Measurements from ENCODE around the gene SUMO2. TPM values are rescaled to one million over a fixed set of nuclear protein-coding genes. Genes with fewer than 3 reads are reported as not detected.

SUMO2 gene
- total and polyA plus RNA-seq, 2 of the 13 experiments (the other 11 are each of a cell fraction or from before 2014, with no cell fraction given) = 337 to 553 TPM

DNA sequence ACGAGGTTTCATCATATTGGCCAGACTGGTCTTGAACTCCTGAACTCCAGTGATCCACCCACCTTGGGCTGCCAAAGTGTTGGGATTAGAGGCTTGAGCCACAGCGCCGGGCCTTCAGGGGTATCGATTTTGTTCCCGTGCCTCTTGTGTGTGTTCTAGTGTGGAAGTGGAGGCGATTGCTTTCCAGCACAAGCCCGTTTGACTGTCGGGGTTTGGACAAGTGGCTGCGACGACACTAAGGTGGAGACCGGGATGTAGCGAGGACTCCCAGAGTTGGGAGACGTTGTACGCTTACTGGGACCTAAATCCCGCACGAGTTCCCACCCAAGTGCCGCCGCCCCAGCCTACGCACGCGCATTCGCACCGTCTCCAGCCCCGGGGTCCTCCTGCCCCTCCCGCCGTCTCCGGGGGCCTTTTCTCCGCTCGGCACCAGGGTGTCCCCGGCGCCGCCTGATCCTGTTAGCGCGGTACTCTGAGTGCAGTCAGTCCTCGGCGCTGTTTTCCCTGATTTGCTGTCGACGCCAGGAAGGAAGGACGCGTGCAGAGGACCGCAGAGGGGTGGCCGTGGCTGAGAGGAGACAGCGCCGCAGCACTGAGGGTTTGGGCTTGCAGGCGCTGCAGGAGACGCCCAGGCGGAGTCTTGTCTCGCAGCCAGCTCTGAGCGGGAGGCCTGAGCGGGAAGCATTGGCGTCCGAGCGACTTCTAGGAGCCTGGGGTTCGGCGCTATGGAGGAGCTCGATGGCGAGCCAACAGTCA is 22.5 kb upstream of the SUMO2 start, which contains the start of gene NUP85 (continued):
- TF ChIP-seq, protein P1, sequence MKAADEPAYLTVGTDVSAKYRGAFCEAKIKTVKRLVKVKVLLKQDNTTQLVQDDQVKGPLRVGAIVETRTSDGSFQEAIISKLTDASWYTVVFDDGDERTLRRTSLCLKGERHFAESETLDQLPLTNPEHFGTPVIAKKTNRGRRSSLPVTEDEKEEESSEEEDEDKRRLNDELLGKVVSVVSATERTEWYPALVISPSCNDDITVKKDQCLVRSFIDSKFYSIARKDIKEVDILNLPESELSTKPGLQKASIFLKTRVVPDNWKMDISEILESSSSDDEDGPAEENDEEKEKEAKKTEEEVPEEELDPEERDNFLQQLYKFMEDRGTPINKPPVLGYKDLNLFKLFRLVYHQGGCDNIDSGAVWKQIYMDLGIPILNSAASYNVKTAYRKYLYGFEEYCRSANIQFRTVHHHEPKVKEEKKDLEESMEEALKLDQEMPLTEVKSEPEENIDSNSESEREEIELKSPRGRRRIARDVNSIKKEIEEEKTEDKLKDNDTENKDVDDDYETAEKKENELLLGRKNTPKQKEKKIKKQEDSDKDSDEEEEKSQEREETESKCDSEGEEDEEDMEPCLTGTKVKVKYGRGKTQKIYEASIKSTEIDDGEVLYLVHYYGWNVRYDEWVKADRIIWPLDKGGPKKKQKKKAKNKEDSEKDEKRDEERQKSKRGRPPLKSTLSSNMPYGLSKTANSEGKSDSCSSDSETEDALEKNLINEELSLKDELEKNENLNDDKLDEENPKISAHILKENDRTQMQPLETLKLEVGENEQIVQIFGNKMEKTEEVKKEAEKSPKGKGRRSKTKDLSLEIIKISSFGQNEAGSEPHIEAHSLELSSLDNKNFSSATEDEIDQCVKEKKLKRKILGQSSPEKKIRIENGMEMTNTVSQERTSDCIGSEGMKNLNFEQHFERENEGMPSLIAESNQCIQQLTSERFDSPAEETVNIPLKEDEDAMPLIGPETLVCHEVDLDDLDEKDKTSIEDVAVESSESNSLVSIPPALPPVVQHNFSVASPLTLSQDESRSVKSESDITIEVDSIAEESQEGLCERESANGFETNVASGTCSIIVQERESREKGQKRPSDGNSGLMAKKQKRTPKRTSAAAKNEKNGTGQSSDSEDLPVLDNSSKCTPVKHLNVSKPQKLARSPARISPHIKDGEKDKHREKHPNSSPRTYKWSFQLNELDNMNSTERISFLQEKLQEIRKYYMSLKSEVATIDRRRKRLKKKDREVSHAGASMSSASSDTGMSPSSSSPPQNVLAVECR (CRISPR knock-in tag; IDR thresholded peaks at IDR 0.05; ENCODE audit: borderline replicate concordance) = peak; percentile 97
- no peak; the same call in 1 of the 2 replicates for TF ChIP-seq ATF1 (CRISPR knock-in tag; IDR thresholded peaks at IDR 0.05)
- TF ChIP-seq, protein P2, sequence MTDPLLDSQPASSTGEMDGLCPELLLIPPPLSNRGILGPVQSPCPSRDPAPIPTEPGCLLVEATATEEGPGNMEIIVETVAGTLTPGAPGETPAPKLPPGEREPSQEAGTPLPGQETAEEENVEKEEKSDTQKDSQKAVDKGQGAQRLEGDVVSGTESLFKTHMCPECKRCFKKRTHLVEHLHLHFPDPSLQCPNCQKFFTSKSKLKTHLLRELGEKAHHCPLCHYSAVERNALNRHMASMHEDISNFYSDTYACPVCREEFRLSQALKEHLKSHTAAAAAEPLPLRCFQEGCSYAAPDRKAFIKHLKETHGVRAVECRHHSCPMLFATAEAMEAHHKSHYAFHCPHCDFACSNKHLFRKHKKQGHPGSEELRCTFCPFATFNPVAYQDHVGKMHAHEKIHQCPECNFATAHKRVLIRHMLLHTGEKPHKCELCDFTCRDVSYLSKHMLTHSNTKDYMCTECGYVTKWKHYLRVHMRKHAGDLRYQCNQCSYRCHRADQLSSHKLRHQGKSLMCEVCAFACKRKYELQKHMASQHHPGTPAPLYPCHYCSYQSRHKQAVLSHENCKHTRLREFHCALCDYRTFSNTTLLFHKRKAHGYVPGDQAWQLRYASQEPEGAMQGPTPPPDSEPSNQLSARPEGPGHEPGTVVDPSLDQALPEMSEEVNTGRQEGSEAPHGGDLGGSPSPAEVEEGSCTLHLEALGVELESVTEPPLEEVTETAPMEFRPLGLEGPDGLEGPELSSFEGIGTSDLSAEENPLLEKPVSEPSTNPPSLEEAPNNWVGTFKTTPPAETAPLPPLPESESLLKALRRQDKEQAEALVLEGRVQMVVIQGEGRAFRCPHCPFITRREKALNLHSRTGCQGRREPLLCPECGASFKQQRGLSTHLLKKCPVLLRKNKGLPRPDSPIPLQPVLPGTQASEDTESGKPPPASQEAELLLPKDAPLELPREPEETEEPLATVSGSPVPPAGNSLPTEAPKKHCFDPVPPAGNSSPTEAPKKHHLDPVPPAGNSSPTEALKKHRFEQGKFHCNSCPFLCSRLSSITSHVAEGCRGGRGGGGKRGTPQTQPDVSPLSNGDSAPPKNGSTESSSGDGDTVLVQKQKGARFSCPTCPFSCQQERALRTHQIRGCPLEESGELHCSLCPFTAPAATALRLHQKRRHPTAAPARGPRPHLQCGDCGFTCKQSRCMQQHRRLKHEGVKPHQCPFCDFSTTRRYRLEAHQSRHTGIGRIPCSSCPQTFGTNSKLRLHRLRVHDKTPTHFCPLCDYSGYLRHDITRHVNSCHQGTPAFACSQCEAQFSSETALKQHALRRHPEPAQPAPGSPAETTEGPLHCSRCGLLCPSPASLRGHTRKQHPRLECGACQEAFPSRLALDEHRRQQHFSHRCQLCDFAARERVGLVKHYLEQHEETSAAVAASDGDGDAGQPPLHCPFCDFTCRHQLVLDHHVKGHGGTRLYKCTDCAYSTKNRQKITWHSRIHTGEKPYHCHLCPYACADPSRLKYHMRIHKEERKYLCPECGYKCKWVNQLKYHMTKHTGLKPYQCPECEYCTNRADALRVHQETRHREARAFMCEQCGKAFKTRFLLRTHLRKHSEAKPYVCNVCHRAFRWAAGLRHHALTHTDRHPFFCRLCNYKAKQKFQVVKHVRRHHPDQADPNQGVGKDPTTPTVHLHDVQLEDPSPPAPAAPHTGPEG (CRISPR knock-in tag; IDR thresholded peaks at IDR 0.05) = peak; percentile 88; the same call in 1 of the 2 replicates
- TF ChIP-seq FLYWCH1 (CRISPR knock-in tag; IDR thresholded peaks at IDR 0.05) = 0 out of 2 replicates have a peak, but pooled peaks have one; percentile 45
- TF ChIP-seq ZNF674 (CRISPR knock-in tag; IDR thresholded peaks at IDR 0.05; ENCODE audit: low read depth) = no peak; the same call in 1 of the 2 replicates
- TF ChIP-seq, protein P3, sequence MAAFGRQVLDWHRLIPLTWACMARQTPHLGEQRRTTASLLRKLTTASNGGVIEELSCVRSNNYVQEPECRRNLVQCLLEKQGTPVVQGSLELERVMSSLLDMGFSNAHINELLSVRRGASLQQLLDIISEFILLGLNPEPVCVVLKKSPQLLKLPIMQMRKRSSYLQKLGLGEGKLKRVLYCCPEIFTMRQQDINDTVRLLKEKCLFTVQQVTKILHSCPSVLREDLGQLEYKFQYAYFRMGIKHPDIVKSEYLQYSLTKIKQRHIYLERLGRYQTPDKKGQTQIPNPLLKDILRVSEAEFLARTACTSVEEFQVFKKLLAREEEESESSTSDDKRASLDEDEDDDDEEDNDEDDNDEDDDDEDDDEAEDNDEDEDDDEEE (CRISPR knock-in tag; IDR thresholded peaks at IDR 0.05) = peak; percentile 98
- no peak for TF ChIP-seq MAFF (IDR thresholded peaks at IDR 0.05; ENCODE audit: low read depth, low read length)
- peak; percentile 69 for TF ChIP-seq PTBP1 (IDR thresholded peaks at IDR 0.05; ENCODE audit: low read depth, low read length, poor library complexity, severe bottlenecking)
- TF ChIP-seq, protein P4, sequence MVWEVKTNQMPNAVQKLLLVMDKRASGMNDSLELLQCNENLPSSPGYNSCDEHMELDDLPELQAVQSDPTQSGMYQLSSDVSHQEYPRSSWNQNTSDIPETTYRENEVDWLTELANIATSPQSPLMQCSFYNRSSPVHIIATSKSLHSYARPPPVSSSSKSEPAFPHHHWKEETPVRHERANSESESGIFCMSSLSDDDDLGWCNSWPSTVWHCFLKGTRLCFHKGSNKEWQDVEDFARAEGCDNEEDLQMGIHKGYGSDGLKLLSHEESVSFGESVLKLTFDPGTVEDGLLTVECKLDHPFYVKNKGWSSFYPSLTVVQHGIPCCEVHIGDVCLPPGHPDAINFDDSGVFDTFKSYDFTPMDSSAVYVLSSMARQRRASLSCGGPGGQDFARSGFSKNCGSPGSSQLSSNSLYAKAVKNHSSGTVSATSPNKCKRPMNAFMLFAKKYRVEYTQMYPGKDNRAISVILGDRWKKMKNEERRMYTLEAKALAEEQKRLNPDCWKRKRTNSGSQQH (CRISPR knock-in tag; IDR thresholded peaks at IDR 0.05; ENCODE audit: low read depth) = peak; percentile 84; the same call in 1 of the 2 replicates
- peak; percentile 98 for TF ChIP-seq ZNF124 (CRISPR knock-in tag; IDR thresholded peaks at IDR 0.05)
- peak; percentile 45 for TF ChIP-seq JARID2 (CRISPR knock-in tag; IDR thresholded peaks at IDR 0.05; ENCODE audit: insufficient replicate concordance)
- peak; percentile 93; the same call in 1 of the 2 replicates for TF ChIP-seq ZNF33A (CRISPR knock-in tag; IDR thresholded peaks at IDR 0.05; ENCODE audit: borderline replicate concordance)
- TF ChIP-seq, protein P5, sequence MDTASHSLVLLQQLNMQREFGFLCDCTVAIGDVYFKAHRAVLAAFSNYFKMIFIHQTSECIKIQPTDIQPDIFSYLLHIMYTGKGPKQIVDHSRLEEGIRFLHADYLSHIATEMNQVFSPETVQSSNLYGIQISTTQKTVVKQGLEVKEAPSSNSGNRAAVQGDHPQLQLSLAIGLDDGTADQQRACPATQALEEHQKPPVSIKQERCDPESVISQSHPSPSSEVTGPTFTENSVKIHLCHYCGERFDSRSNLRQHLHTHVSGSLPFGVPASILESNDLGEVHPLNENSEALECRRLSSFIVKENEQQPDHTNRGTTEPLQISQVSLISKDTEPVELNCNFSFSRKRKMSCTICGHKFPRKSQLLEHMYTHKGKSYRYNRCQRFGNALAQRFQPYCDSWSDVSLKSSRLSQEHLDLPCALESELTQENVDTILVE (CRISPR knock-in tag; IDR thresholded peaks at IDR 0.05) = peak; percentile 26; the same call in 1 of the 2 replicates
- TF ChIP-seq NCOA1 (CRISPR knock-in tag; IDR thresholded peaks at IDR 0.05) = 0 out of 2 replicates have a peak, but pooled peaks have one; percentile 18

All from HepG2 (cell line).